Spinal cord (tissue), 10 donors: ENCODE data around the gene MED27. TPM values are rescaled to one million over a fixed set of nuclear protein-coding genes. Genes with fewer than 3 reads are reported as not detected.

Experiments
- DNase-seq, 6 donors: peaks; one replicate each; pipeline versions ENCODE4 v3.0.0 to v3.0.0-alpha.2; 2013 to 2015; ENCODE audit warnings: low spot score in 6 of 6, low read depth in 4 of 6
- H3K27ac ChIP-seq: one replicate; pipeline ENCODE4 v1.5.1; 2013; ENCODE audit warnings: low read depth, low read length, control low read depth
- H3K27me3 ChIP-seq: one replicate; pipeline ENCODE4 v1.6.1; 2013; ENCODE audit warnings: low read length; ENCODE audit not compliant: control insufficient read depth, insufficient read depth
- H3K36me3 ChIP-seq: one replicate; pipeline ENCODE4 v1.6.1; 2013; ENCODE audit warnings: low read length; ENCODE audit not compliant: control insufficient read depth, insufficient read depth
- H3K4me1 ChIP-seq: one replicate; pipeline ENCODE4 v1.6.1; 2013; ENCODE audit warnings: low read length; ENCODE audit not compliant: control insufficient read depth, insufficient read depth
- H3K4me3 ChIP-seq: one replicate; pipeline ENCODE4 v1.5.1; 2013; ENCODE audit warnings: low read depth, low read length, control low read depth
- H3K9me3 ChIP-seq: one replicate; pipeline ENCODE4 v1.6.1; 2013; ENCODE audit warnings: low read length; ENCODE audit not compliant: control insufficient read depth, insufficient read depth
- WGBS: methylation state at CpG from one replicate; pipeline ENCODE4 v1.1.5; 2013; ENCODE audit warnings: missing lambda C conversion rate; ENCODE audit not compliant: insufficient coverage; 5-methylcytosine and 5-hydroxymethylcytosine counted together
- polyA plus RNA-seq, 2 donors: library from polyadenylated mRNA; unstranded; fragments of 120-200 nt; gene quantifications; one replicate each; pipeline ENCODE4 v1.2.1, GENCODE V29; 2013; ENCODE audit not compliant: insufficient read length in 2 of 2
- total RNA-seq, 2 donors: library from RNA; depleted of rRNA in 1 of 2; stranded (reverse); fragments of 120-200 nt in 1 of 2; fragments of >200 nt in 1 of 2; gene quantifications; one replicate each; pipeline versions ENCODE4 v1.2.3 to v1.2.4, GENCODE V29; 2013 to 2014
- donor health status: healthy.

MED27 gene
- total and polyA plus RNA-seq, 4 donors = 13.9 to 27.8 (median 25.8) TPM

GRCh38 chr9:132048201-132048600 lies 31.5 kb downstream of the MED27 start:
- WGBS = 100% methylated on average over 1 of the region's 3 CpGs
- no peak overlapping the region for H3K4me3 ChIP-seq

GRCh38 chr9:132046456-132046855 lies 33.2 kb downstream of the MED27 start:
- Histone ChIP-seq H3K27me3 (no peaks in the 10 kb centered on the region), H3K4me3 (no peak overlapping the region), H3K36me3 (no peaks in the 10 kb centered on the region), H3K9me3 (no peaks in the 10 kb centered on the region), H3K4me1 (no peaks in the 10 kb centered on the region), H3K27ac (no peak overlapping the region)
- peak in 1 of 6 donors; percentile 52 for DNase-seq
- no CpG with 5 or more reads among the region's 6 CpGs for WGBS

More at GRCh38 chr9:132048201-132048600, 31.5 kb downstream of the MED27 start:
- no peaks in the 10 kb centered on the region for H3K9me3 ChIP-seq
- DNase-seq = no peak
- no peaks in the 10 kb centered on the region for H3K36me3 ChIP-seq
- H3K27me3 ChIP-seq = no peaks in the 10 kb centered on the region
- H3K27ac ChIP-seq = no peak overlapping the region
- no peaks in the 10 kb centered on the region for H3K4me1 ChIP-seq

- 86% methylated on average over 5 of the region's 8 CpGs for WGBS
- Histone ChIP-seq H3K27me3 (no peaks in the 10 kb centered on the region), H3K36me3 (no peaks in the 10 kb centered on the region), H3K4me1 (peaks cover 12% of the 10 kb centered on the region), H3K4me3 (no peak overlapping the region), H3K27ac (no peak overlapping the region), H3K9me3 (no peaks in the 10 kb centered on the region)
- DNase-seq = no peak
Observed at GRCh38 chr9:132044176-132044875, 35.3 kb downstream of the MED27 start.

- Histone ChIP-seq H3K9me3 (no peaks in the 10 kb centered on the region), H3K4me3 (no peak overlapping the region), H3K36me3 (no peaks in the 10 kb centered on the region), H3K27ac (no peak overlapping the region), H3K4me1 (peaks cover 12% of the 10 kb centered on the region), H3K27me3 (no peaks in the 10 kb centered on the region)
- 83% methylated on average over 1 of the region's 3 CpGs for WGBS
- DNase-seq = no peak
Observed at GRCh38 chr9:132043708-132044107, 36.0 kb downstream of the MED27 start.

GRCh38 chr9:132042324-132042723 lies 37.3 kb downstream of the MED27 start:
- 80% methylated on average over 3 of the region's 4 CpGs for WGBS
- Histone ChIP-seq H3K4me3 (no peak overlapping the region), H3K27me3 (no peaks in the 10 kb centered on the region), H3K4me1 (peaks cover 12% of the 10 kb centered on the region), H3K9me3 (no peaks in the 10 kb centered on the region), H3K27ac (no peak overlapping the region), H3K36me3 (no peaks in the 10 kb centered on the region)
- peak in 2 of 6 donors; percentile 10 to 18 for DNase-seq

GRCh38 chr9:132041798-132042197 lies 37.9 kb downstream of the MED27 start:
- DNase-seq = peak in 2 of 6 donors; percentile 53 to 61
- H3K27ac ChIP-seq = no peak overlapping the region
- H3K4me1 ChIP-seq = peaks cover 12% of the 10 kb centered on the region
- H3K4me3 ChIP-seq = no peak overlapping the region
- no peaks in the 10 kb centered on the region for H3K27me3 ChIP-seq
- WGBS = 60% methylated on average over 6 of the region's 9 CpGs
- no peaks in the 10 kb centered on the region for H3K36me3 ChIP-seq
- H3K9me3 ChIP-seq = no peaks in the 10 kb centered on the region

GRCh38 chr9:132040808-132041207 lies 38.9 kb downstream of the MED27 start:
- WGBS = 25% methylated on average over 2 of the region's 5 CpGs
- Histone ChIP-seq H3K27me3 (no peaks in the 10 kb centered on the region), H3K4me1 (peaks cover 12% of the 10 kb centered on the region), H3K4me3 (no peak overlapping the region), H3K27ac (no peak overlapping the region), H3K9me3 (no peaks in the 10 kb centered on the region), H3K36me3 (no peaks in the 10 kb centered on the region)
- peak in 1 of 6 donors; percentile 22 for DNase-seq

- DNase-seq = peak in 1 of 6 donors; percentile 19
- H3K27ac ChIP-seq = no peak overlapping the region
- H3K4me1 ChIP-seq = peaks cover 14% of the 10 kb centered on the region
- no peaks in the 10 kb centered on the region for H3K27me3 ChIP-seq
- 91% methylated on average over 6 of the region's 10 CpGs for WGBS
- no peaks in the 10 kb centered on the region for H3K9me3 ChIP-seq
- no peak overlapping the region for H3K4me3 ChIP-seq
- H3K36me3 ChIP-seq = no peaks in the 10 kb centered on the region
Observed at GRCh38 chr9:132040246-132040645, 39.4 kb downstream of the MED27 start.

GRCh38 chr9:132039284-132039683 lies 40.4 kb downstream of the MED27 start:
- no peaks in the 10 kb centered on the region for H3K27me3 ChIP-seq
- 90% methylated on average over 7 of the region's 9 CpGs for WGBS

GRCh38 chr9:132037458-132037857 lies 42.2 kb downstream of the MED27 start:
- DNase-seq = peak in 2 of 6 donors; percentile 73 to 88

More at GRCh38 chr9:132039284-132039683, 40.4 kb downstream of the MED27 start:
- Histone ChIP-seq H3K36me3 (no peaks in the 10 kb centered on the region), H3K4me3 (no peak overlapping the region), H3K27ac (no peak overlapping the region), H3K9me3 (no peaks in the 10 kb centered on the region), H3K4me1 (peaks cover 14% of the 10 kb centered on the region)
- DNase-seq = no peak

More at GRCh38 chr9:132037458-132037857, 42.2 kb downstream of the MED27 start:
- H3K27ac ChIP-seq = no peak overlapping the region
- H3K4me1 ChIP-seq = peaks cover 14% of the 10 kb centered on the region
- no peaks in the 10 kb centered on the region for H3K27me3 ChIP-seq
- no peaks in the 10 kb centered on the region for H3K36me3 ChIP-seq
- no peak overlapping the region for H3K4me3 ChIP-seq
- 30% methylated on average over 5 of the region's 6 CpGs for WGBS
- H3K9me3 ChIP-seq = no peaks in the 10 kb centered on the region
